ENCODE data around the gene RNF207.

- TF ChIP-seq CTCF (IDR thresholded peaks at IDR 0.05) (no peak), POLR2A (IDR thresholded peaks at IDR 0.05) (no peak), POLR2AphosphoS5 (IDR thresholded peaks at IDR 0.05) (no peak)
Observed at GRCh38 chr1:6233376-6233775, 27.5 kb downstream of the RNF207 start.
